Lung microvascular endothelial cell (primary cell): Measurements from ENCODE around the gene GNMT. TPM values are rescaled to one million over a fixed set of nuclear protein-coding genes. Genes with fewer than 3 reads are reported as not detected.
"Not testable (repeated sequence)": the region's sequence is repeated elsewhere in the genome, so short reads cannot be mapped to it uniquely, and the experiment has no call there.

Experiments used
- DNase-seq, 2 donors: peaks; one replicate each; pipeline versions ENCODE4 v3.0.0 to v3.0.0-alpha.2; 2010; ENCODE audit warnings: low read depth in 2 of 2
- total RNA-seq: library from RNA; depleted of rRNA; stranded (reverse); fragments of >200 nt; gene quantifications from 2 replicates; pipeline ENCODE4 v1.2.1, GENCODE V29; 2014

GNMT gene
- total RNA-seq, 1 donor from 2014 or later, result under 0.01 TPM

DNA sequence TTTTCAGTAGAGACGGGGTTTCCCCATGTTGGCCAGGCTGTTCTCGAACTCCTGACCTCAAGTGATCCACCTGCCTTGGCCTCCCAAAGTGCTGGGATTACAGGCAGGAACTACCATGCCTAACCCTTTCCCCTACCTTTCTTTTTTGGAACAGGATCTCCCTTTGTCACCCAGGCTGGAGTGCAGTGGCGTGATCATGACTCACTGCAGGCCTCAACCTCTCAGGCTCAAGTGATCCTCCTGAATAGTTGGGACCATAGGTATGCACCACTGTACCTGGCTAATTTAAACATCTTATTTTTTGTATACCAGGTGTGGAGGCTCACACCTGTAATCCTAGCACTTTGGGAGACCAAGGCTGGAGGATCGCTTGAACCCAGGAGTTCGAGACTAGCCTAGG is 19.2 kb upstream of the GNMT start:
- not testable (repeated sequence) for DNase-seq

DNA sequence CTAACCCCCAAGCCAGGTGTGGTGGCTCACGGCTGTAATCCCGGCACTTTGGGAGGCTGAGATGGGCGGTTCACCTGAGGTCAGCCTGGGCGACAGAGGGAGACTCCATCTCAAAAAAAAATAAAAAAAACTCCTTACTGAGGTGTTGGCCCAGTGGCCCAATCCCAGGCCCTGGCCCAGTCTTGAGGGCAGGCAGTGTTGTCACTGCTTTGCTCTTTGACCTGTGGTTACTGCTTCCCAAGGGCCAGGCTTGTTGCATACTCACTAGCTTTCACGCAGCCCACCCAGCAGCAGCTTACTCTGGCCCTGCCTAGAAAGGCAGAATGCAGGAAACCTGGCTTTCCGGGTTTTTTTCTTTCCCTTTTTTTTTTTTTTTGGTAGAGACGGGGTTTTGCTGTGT is 18.1 kb upstream of the GNMT start:
- DNase-seq, result no peak

DNA sequence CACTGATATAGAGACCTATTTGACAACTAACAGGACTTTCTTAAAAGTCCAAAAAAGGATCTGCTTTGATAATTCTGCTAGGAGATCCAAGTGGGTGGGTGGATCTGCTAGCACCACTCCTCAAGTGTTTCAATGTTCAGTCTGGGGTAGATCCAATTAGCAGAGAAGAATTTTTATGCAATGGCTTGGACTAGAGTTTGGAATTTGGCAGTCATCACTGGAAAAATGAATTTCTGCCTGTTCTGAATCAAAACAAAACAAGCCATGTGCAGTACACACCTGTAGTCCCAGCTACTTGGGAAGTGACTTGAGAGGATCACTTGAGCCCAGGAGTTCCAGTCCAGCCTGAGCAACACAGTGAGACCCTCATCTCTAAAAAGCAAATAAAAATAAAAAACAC is 12.6 kb upstream of the GNMT start:
- peak in 1 of 2 donors; percentile 46 for DNase-seq

DNA sequence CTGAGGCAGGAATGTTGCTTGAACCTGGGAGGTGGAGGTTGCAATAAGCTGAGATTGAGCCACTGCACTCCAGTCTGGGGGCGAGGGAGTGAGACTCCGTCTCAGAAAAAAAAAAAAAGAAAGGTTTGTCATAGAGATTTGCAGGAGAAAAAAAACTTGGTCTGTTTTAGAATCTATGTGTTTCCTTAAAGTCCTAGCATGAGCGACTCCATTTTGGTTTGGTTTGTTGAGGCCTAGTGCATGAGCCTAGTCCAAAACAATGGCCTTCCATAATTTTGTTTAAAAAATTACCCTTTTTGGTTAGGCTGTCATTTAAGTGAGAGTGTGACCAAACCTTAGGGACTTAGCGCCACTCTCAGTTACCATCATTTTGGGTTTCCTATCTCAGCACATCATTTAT is 8.2 kb upstream of the GNMT start:
- DNase-seq, result no peak

DNA sequence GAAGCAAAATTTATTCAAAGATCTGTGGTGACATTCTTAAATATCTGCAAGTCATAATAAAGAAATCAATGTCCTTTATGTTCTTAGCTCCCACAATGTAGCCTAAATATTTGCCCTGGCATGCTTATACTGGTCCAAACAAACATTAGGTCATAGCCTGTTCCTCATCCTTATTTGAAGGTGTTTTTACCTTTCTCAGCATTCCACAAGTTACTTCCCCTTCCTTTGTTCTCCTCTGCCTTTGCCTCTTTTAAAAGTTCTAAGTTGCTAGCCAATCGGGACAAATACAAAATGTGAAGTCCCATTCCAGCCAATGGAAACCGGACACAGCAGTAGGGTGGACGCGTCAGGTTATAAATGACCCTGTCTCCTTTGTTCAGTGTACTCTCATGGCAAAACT is 6.1 kb upstream of the GNMT start:
- not testable (repeated sequence) for DNase-seq

DNA sequence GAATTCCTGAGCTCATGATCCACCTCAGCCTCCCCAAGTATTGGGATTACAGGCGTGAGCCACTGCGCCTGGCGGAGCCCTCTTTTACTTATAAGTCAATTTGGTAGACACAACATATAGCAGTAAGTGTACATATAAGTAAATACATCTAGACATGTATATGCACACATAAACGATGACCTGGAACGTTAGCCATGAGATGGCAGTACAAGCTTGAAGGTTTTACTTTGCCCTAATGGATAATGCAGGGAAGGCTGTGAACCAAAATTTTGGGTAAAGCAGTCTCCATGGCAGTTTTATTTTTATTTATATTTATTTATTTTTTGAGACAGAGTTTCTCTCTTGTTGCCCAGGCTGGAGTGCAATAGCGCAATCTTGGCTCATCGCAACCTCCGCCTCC is 2.4 kb upstream of the GNMT start:
- DNase-seq, result no peak

DNA sequence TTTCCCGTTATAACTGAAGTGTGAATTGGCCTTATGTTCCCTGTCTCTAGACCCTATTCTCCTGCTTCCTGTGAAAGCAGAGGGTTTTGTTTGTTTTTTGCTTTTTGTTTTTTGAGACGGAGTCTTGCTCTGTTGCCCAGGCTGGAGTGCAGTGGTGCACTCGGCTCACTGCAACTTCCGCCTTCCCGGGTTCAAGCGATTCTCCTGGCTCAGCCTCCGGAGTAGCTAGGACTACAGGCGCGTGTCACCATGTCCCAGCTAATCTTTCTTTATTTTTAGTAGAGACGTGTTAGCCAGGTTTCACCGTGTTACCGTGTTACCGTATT is 674 bp upstream of the GNMT start:
- DNase-seq, result no peak

DNA sequence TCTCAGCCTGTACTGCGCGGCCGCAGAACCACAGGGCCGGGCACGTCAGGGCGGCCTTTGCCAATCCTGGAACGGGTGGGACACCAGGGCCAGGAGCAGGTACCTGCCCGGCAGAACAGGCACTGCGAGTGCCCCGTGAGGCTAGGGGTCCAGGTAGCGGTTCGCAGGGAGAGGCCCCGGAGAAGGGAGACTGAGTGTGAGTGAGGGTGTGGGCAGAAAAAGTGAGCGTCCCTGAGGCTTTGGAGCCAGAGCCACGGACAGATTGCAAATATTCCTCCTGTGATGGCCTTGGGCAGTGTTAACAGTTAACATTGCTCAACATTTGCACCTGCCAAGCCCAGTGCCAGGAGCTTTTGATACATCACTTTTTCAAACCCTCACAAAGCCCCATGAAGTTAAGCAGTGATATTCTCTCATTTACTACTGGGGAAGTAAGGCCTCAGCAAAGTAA is 491 bp downstream of the GNMT start:
- DNase-seq, result no peak

DNA sequence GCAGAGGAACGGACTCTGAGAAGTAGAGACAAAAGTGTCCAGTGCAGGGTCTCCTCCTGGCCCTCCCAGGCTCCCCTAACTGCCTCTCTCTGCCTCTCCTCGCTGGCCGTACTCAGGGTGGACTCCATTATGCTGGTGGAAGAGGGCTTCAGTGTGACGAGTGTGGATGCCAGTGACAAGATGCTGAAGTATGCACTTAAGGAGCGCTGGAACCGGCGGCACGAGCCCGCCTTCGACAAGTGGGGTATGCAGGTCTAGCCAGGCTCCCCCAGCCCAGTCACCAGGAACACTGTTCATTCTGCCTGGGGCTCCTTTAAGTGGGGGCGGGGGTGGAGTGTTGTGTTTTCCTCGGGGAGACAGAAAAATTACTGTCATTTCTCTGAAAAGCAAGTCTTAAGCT is 1.5 kb downstream of the GNMT start:
- no peak for DNase-seq

DNA sequence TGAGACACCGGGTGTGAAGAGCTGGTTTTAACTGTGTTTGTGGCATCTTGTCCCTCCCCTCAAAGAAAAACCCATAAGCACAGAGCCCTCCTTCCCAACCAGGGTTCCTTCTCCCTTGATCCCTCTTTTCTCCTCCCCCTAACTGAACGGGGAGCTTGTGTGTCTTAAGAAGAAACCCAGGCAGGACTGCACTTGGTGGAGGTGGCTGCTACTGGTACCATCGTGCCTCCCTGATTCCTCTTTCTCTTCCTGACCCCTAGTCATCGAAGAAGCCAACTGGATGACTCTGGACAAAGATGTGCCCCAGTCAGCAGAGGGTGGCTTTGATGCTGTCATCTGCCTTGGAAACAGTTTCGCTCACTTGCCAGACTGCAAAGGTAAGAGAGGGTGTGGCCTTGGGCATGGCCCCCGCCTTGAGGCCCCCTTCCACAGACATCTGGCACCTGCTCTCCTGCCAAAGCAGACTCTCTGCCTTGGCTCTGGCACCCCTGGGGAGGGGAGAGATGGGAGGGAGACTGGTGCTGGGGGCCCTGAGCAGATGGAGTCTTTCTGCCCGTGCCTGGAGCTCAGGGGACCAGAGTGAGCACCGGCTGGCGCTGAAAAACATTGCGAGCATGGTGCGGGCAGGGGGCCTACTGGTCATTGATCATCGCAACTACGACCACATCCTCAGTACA is 2.1 kb downstream of the GNMT start:
- DNase-seq, result no peak

DNA sequence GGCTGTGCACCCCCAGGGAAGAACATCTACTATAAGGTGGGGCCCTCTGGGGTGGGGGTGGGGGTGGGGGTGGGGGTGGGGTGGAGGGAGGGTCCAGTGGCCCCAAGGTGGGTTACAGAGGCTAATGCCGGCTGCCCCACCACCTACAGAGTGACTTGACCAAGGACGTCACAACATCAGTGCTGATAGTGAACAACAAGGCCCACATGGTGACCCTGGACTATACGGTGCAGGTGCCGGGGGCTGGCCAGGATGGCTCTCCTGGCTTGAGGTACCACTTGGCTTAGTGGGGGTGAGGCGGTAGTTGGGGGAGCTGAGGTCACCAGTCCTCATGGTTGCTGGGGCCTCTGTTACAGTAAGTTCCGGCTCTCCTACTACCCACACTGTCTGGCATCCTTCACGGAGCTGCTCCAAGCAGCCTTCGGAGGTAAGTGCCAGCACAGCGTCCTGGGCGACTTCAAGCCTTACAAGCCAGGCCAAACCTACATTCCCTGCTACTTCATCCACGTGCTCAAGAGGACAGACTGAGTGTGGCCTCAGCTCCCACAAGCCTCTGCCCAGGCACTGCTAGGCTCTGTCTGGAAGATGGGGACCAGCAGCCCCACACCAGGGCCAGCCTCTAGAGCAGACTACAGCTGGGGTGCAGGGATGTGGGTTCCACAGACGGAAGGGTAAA is 2.8 kb downstream of the GNMT start:
- DNase-seq, result no peak

DNA sequence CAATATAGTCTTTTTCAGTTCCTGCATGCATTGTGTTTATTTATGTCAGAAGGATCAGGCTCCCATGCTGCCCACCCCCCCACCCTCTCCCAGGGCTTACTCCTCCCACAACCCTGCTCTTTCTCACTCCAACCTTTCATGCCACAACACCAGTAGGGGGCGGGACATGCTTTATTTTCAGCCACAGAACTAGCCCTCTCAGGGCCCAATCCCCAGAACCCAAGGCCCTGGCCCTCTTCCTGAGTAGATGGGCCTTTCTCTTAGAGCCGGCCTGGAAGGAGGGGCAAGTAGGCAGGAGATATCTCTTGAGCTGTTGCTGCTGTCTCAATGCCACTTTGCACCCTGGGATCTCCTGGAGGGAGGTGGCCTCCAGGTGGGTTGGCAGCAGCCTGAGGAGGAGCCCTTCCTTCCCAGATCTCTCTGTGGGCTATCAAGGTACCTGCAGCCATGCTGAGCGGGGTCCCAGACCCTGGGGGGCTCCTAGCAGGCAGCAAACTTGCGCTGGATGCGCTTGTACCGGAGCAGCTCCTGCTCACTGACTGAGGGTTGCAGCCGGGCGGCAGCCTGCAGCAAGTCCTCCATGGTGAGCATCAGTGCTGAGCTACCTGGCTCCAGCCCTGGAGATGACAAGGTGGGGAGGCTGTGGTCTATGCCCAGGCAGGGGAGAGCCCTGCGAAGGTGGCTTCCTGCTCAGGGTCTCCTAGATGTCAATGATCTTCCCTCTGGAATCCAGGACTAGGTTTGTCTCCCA is 3.5 kb downstream of the GNMT start:
- peak; percentile 66 to 71 for DNase-seq

DNA sequence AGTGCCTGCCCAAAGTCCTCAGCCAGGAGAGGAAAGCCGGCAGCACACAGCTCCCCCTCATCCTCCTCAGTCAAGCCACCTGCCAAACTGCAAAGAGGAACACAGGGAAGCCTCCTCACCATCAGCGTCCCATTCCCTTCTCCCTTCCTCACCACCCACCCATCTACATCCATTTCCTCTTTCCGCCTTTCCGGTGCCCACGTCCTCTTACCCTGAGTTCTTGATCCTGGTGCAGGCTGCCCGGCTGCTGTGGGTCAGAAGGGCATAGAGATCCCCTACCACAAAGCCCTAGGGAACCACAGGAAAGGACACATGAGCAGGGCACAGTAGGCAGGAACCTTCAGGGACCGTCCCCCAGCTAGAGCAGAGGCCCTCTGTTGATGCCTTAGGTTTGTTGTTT is 6.0 kb downstream of the GNMT start:
- DNase-seq, result no peak

DNA sequence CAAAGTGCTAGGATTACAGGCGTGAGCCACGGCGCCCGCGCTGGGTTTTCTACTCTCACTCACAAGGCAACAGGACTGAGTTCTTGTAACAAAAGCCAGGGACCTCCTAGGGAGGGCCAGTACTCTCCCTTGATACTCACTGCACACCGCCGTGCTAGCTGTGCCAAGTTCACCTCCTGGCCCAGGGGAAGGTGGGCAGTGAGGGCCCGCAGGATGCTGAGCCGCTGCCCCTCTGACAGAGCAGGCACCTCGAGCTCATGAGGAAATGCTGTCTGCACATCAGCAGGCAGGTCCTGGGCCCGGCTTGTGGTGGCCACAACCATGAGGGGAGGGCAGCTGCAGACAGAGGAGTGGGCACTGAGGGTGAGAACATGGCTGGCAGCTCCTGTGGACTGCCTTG is 6.7 kb downstream of the GNMT start:
- DNase-seq, result no peak

DNA sequence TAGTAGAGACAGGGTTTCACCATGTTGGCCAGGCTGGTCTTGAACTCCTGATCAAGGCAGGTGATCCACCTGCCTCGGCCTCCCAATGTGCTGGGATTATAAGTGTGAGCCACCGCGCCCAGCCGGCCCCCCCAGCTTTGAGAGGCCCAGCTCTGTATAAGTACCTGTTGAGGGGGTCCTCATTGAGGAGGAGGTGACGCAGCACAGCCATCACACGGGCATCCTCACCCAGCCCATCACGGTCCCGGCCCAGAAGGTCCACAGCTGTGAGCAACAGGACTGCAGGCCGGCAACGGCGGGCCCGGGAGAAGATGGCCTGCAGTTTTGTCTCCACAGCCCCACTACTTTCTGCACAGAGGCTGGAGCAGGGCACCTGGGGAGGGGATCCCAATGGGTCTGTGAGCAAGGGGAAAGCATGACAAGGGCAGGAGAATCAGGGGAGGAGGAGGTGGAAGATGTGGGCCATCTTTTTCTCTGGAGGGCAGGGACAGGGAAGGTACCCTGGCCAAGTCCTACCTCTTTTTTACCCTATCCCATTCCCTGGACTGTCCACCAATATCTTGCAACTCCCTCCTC is 7.7 kb downstream of the GNMT start:
- no peak for DNase-seq

DNA sequence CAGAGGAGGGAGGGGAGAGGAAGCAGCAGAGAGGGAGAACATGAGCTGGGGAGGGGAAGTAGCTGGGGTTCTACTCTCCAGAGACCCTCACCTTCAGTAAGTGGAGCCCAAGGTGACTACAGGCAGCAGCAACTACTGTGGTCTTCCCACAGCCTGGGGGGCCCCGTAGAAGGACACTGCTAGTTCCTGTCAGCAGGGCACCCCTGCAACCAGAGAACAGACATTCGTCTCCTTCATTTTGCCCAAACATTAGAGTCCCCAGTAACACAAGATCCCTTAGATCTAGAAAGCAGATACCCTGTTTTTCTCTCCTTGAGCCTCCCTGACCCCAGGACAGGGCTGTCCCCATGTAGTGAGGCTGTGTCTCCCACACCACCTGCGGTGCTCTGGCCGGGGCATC is 8.2 kb downstream of the GNMT start:
- no peak for DNase-seq

DNA sequence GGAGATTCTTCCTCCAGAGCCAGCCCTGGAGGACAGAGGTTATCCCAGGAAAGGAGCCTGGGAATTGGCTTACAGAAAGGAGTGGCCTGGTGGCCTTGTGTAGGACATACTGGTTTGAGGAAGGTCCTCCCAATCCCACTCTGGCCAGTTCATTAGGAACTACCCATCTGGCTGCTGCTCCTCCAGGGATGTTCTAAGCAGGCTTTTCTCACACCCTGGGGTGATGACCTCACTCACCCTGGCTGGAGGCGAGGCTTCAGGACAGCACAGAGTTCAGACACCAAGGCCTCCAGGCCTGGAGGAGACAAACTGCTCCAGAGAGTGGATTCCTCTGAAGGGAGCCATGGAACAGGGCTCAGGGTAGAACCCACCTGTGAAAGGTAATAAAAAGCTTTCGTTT is 8.9 kb downstream of the GNMT start:
- DNase-seq, result no peak

DNA sequence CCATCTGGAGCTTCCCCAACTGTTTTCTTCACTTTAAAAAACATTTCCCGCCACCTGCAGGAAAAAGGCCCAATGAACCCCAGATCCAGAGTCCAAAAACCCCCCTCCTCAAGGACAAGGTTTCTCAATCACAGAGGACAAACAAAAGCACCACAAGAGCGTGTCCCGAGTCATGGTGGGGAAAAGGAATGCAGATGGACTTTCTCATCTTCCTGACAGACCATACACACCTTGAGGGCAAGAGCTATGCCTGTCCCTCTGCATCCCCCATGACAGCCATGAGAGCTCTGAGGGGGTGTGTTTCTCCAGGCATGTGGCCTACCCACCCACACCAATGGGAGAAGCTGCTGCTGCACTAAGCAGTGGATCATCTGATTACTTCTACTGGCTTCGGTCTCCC is 9.4 kb downstream of the GNMT start:
- no peak for DNase-seq

DNA sequence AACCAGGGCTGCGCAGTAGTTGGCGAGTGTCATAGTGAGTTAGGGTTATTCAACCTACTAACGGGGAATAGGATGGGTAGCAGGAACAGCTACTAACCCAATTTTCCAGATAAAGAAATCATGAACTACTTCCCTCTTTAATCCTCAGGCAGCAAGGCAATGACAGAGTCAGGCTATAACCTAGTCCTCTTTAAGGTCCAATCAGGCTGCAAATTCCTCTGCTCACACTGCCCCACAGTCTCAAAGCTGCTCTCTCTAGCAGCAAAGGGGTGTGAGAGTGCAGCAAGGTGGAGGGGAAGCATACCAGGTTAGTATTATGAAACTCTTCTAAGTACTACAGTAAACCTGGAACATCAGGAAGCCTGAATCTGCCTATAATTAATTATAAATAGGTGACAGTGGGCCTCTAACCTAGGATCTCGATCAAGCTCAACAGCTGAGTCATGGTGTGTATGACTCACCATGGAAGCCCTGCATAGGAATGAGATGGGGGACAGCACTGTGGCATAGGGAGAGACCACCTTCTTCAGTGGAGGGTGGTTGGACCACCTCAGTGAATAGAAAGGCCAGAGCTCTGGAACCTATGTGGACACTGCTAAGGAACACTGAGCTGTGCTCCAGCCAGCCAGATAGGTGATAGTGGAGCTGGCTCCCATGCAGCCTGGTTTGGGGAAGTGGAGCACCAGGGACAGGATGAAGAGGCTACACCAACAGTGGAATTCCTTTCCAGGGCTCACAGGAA is 10.5 kb downstream of the GNMT start:
- DNase-seq, result peak; percentile 41 to 60

DNA sequence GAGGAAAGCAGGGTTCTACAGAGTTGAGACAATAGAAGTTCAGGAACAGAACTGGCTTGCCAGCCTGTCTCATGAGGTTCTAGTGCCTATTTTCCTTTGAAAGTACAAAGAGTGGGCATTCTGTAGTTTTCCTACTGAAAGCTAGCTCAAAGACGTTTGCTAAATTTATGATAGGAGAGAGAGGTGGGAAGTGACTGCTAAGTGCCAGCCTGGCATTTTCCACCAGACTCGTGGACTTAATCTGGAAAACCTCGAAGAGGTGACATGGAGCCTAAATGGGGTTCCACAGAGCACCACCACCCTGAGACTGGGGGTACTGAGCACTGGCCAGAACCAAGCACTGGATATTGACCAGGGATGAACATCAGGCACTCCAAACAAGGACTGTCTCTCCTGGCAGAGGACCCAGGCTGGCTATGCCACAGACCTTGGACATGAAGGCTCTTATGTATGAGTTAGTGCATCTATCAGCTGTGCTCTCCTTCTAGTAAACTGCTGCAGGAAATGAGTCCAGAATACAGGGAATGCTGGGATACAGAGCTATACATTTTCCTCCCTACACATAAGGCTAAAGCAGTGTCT is 11.3 kb downstream of the GNMT start:
- DNase-seq, result no peak

DNA sequence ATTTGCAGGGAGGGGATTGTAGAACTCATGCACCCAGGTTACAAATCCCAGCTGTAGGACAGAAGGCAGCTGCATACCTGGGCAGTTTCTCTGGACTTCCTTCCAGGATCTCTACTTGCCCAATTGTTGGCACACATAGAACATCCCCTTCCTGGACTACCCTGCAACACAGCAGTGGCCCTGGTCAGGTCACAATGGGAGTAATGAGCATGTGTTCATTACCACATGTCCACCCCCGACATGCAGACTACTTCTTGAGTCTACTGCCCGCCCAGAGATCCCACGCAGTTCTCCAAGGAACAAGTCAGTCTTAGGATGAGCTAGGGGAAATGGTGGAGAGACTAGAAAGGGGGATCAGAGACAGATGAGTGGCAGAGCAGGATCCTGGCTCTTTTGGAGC is 13.4 kb downstream of the GNMT start:
- no peak for DNase-seq
